Measurements from ENCODE around the gene TSPAN4. TPM values are rescaled to one million over a fixed set of nuclear protein-coding genes. Genes with fewer than 3 reads are reported as not detected.

Gene TSPAN4
- total and polyA plus RNA-seq, 2 of the 13 experiments (the other 11 are each of a cell fraction or from before 2014, with no cell fraction given), result 31.7 to 68.3 TPM

DNA sequence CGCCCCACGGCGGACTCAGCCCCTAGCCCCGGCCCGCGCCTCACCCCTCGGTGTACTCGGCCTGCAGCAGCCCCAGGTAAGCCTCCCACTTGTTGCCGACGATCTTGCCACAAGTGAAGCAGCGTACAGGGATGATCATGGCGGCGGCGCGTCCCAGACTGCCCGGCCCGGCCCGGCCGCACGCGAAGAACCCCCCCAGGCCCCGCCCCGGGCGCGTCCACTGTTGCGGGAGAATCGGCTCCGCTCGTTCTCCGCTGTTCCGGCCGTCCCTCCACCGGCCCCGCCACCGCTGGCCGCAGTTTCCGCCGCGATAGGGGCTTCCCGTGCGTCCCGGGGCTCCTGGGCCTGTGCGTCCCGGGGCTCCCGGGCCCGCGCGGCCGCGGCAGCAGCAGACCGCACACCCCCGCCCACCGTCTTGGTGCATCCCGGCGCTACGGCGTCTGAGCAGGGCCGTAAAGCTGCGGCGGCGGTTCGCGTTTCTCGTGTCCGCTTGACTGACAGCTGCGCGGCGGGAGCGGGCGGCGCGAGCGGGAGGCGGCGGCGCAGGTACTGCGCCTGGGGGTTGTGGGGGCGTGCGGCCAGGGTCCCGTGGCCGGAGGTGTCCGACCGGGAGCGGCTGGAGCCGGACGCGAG lies at the start of gene TSPAN4, which contains the start of gene POLR2L (continued):
- TF ChIP-seq ZNF205 (CRISPR knock-in tag; IDR thresholded peaks at IDR 0.05), result peak; percentile 26; the same call in 1 of the 2 replicates
- TF ChIP-seq ZNF614 (CRISPR knock-in tag; IDR thresholded peaks at IDR 0.05; ENCODE audit: borderline replicate concordance), result peak; percentile 21; the same call in 1 of the 2 replicates
- no peak for TF ChIP-seq TBL1XR1 (IDR thresholded peaks at IDR 0.05; ENCODE audit: borderline replicate concordance, low read length, partially characterized antibody)
- TF ChIP-seq, protein P1, sequence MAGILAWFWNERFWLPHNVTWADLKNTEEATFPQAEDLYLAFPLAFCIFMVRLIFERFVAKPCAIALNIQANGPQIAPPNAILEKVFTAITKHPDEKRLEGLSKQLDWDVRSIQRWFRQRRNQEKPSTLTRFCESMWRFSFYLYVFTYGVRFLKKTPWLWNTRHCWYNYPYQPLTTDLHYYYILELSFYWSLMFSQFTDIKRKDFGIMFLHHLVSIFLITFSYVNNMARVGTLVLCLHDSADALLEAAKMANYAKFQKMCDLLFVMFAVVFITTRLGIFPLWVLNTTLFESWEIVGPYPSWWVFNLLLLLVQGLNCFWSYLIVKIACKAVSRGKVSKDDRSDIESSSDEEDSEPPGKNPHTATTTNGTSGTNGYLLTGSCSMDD (CRISPR knock-in tag; IDR thresholded peaks at IDR 0.05), result no peak
- no peak for TF ChIP-seq NONO (IDR thresholded peaks at IDR 0.05)
- TF ChIP-seq NONO (CRISPR knock-in tag; conservative IDR thresholded peaks at IDR 0.05), result peak; percentile 86
- TF ChIP-seq ZNF781 (CRISPR knock-in tag; IDR thresholded peaks at IDR 0.05; ENCODE audit: borderline replicate concordance, not compliant biosample characterization), result no peak
- TF ChIP-seq, protein P2, sequence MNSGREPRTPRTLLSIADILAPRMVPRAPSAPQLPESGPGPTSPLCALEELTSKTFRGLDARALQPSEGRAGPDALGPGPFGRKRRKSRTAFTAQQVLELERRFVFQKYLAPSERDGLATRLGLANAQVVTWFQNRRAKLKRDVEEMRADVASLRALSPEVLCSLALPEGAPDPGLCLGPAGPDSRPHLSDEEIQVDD (CRISPR knock-in tag; IDR thresholded peaks at IDR 0.05; ENCODE audit: borderline replicate concordance), result peak; percentile 67; the same call in 1 of the 2 replicates
- no peak for TF ChIP-seq CENPT (CRISPR knock-in tag; IDR thresholded peaks at IDR 0.05; ENCODE audit: low read depth)
- TF ChIP-seq, protein P3, sequence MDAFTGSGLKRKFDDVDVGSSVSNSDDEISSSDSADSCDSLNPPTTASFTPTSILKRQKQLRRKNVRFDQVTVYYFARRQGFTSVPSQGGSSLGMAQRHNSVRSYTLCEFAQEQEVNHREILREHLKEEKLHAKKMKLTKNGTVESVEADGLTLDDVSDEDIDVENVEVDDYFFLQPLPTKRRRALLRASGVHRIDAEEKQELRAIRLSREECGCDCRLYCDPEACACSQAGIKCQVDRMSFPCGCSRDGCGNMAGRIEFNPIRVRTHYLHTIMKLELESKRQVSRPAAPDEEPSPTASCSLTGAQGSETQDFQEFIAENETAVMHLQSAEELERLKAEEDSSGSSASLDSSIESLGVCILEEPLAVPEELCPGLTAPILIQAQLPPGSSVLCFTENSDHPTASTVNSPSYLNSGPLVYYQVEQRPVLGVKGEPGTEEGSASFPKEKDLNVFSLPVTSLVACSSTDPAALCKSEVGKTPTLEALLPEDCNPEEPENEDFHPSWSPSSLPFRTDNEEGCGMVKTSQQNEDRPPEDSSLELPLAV (CRISPR knock-in tag; conservative IDR thresholded peaks at IDR 0.05; ENCODE audit: low read depth), result no peak
- TF ChIP-seq, protein P4, sequence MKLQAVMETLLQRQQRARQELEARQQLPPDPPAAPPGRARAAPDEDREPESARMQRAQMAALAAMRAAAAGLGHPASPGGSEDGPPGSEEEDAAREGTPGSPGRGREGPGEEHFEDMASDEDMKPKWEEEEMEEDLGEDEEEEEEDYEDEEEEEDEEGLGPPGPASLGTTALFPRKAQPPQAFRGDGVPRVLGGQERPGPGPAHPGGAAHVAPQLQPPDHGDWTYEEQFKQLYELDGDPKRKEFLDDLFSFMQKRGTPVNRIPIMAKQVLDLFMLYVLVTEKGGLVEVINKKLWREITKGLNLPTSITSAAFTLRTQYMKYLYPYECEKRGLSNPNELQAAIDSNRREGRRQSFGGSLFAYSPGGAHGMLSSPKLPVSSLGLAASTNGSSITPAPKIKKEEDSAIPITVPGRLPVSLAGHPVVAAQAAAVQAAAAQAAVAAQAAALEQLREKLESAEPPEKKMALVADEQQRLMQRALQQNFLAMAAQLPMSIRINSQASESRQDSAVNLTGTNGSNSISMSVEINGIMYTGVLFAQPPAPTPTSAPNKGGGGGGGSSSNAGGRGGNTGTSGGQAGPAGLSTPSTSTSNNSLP (IDR thresholded peaks at IDR 0.05; ENCODE audit: low read depth, low read length), result no peak
- TF ChIP-seq ZNF260 (CRISPR knock-in tag; IDR thresholded peaks at IDR 0.05; ENCODE audit: borderline replicate concordance, low read depth), result no peak
- no peak for TF ChIP-seq NFYC (CRISPR knock-in tag; IDR thresholded peaks at IDR 0.05)
- no peak for TF ChIP-seq DNMT3B (CRISPR knock-in tag; conservative IDR thresholded peaks at IDR 0.05)
- TF ChIP-seq ZNF24 (IDR thresholded peaks at IDR 0.05), result peak; percentile 44; the same call in 1 of the 2 replicates
- TF ChIP-seq ZNF768 (CRISPR knock-in tag; IDR thresholded peaks at IDR 0.05), result no peak; the same call in 1 of the 2 replicates
- TF ChIP-seq, protein P5, sequence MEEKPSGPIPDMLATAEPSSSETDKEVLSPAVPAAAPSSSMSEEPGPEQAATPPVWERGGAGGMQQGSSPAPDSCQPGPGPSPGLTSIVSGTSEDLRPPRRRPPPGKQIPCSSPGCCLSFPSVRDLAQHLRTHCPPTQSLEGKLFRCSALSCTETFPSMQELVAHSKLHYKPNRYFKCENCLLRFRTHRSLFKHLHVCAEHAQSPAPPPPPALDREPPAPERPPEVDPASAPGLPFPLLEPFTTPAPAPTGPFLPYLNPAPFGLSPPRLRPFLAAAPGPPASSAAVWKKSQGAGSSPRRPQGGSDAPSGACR (CRISPR knock-in tag; IDR thresholded peaks at IDR 0.05), result no peak
- TF ChIP-seq, protein P6, sequence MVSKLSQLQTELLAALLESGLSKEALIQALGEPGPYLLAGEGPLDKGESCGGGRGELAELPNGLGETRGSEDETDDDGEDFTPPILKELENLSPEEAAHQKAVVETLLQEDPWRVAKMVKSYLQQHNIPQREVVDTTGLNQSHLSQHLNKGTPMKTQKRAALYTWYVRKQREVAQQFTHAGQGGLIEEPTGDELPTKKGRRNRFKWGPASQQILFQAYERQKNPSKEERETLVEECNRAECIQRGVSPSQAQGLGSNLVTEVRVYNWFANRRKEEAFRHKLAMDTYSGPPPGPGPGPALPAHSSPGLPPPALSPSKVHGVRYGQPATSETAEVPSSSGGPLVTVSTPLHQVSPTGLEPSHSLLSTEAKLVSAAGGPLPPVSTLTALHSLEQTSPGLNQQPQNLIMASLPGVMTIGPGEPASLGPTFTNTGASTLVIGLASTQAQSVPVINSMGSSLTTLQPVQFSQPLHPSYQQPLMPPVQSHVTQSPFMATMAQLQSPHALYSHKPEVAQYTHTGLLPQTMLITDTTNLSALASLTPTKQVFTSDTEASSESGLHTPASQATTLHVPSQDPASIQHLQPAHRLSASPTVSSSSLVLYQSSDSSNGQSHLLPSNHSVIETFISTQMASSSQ (IDR thresholded peaks at IDR 0.05; ENCODE audit: low read depth), result no peak
- TF ChIP-seq, protein P6 (CRISPR knock-in tag; IDR thresholded peaks at IDR 0.05; ENCODE audit: borderline replicate concordance), result peak; percentile 66; the same call in 1 of the 2 replicates
- TF ChIP-seq ZEB1 (IDR thresholded peaks at IDR 0.05; ENCODE audit: insufficient replicate concordance, low read depth), result no peak
